Measurements from ENCODE around the gene CCNK.

Gene CCNK

GRCh38 chr14:99552021-99552553, 70.9 kb downstream of the CCNK start:
- no peak for DNase-seq (ENCODE audit: low read depth in 2 of 2)

GRCh38 chr14:99552572-99553216, 71.5 kb downstream of the CCNK start:
- DNase-seq (ENCODE audit: low read depth in 2 of 2), result no peak

- DNase-seq (ENCODE audit: low read depth in 2 of 2), result no peak
These were observed 73.0 kb downstream of the CCNK start for GRCh38 chr14:99554184-99554583.

GRCh38 chr14:99554757-99555531, 73.7 kb downstream of the CCNK start:
- no peak for DNase-seq (ENCODE audit: low read depth in 2 of 2)

- no peak for DNase-seq (ENCODE audit: low read depth in 2 of 2)
These were observed 75.1 kb downstream of the CCNK start for GRCh38 chr14:99556134-99556791.

GRCh38 chr14:99559286-99559990, 78.2 kb downstream of the CCNK start:
- DNase-seq (ENCODE audit: low read depth in 2 of 2), result no peak

- DNase-seq (ENCODE audit: low read depth in 2 of 2), result no peak
These were observed 79.2 kb downstream of the CCNK start for GRCh38 chr14:99560403-99560802.

GRCh38 chr14:99560922-99561683, 79.9 kb downstream of the CCNK start:
- no peak for DNase-seq (ENCODE audit: low read depth in 2 of 2)

- DNase-seq (ENCODE audit: low read depth in 2 of 2), result no peak
These were observed 80.7 kb downstream of the CCNK start for GRCh38 chr14:99561864-99562263.
